ENCODE results near the gene CHST8.

Gene CHST8

GRCh38 chr19:33673258-33673875 is 51.6 kb downstream of the CHST8 start:
- no peak for DNase-seq (ENCODE audit: low spot score)
- FAIRE-seq = no peak

- no peak for DNase-seq (ENCODE audit: low spot score)
- FAIRE-seq = no peak
Observed at GRCh38 chr19:33673996-33674625, 52.4 kb downstream of the CHST8 start.

DNA sequence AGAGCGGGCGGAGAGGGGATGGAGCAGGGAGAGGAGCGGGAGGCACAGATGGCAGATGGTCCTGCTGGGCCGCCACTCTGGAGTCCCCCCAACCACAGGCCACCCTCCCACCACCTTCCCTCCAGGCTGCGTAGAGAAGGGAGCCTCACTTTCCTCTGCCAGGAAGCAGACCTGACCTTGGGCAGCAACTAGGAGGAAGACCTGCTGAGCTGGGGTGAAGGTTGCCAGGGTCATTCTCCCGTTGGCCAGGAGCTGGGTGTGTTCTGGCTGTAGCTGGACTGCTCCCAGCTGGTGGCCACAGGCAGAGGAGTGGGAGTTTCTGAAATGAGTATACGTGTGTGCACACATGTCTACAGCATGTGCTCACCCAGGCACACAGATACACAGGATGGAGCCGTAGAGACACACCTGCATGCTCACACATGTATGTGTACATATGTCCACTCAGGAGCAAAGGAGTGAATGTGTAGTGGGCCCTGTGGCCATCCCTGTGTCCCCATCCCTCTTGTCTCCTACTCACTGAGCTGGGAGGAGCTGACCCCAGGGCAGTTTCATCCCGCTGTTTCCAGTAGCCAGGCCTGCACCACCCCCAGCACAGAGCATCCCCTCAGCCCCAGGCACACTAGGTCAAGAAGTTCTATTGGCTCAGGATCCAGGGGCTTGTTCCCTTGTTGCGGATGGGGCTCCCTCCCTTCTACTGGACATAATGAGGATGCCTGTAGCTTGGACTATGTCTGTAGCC is 53.0 kb downstream of the CHST8 start:
- DNase-seq (ENCODE audit: low spot score) (no peak), FAIRE-seq (no peak)

DNA sequence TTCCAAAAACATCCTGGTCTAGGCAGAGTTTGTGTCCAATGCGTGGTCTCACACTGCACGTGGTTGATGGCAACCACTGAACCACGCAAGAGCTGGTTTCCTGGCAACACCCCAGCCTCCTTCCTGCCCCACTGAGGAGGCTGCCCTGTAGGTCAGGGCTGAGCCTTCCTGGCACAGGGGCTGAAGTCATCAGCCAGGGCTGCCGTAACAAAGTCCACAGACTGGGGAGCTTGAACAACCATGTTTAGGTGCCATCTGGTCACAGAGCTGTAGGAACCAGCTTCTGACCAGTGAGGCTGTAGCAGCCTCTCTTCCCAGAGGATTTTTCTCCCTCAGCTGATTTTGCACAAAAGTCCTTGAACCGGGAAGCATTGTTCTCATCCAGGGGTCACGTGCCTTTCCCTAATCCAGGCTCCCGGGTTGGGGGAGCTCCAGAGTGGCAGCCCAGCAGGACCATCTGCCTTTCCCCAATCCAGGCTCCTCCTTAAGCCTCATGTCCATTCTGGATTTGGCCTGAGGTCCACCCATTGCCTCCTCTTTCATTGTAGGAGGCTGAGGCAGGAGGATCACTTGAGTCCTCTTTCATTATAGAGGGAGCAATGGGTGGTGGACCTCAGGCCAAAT is 53.9 kb downstream of the CHST8 start:
- no peak for DNase-seq (ENCODE audit: low spot score)
- no peak for FAIRE-seq

- FAIRE-seq (no peak), DNase-seq (ENCODE audit: low spot score) (no peak)
Observed at GRCh38 chr19:33676999-33677665, 55.4 kb downstream of the CHST8 start.

GRCh38 chr19:33677745-33678426 is 56.1 kb downstream of the CHST8 start:
- no peak for DNase-seq (ENCODE audit: low spot score)

DNA sequence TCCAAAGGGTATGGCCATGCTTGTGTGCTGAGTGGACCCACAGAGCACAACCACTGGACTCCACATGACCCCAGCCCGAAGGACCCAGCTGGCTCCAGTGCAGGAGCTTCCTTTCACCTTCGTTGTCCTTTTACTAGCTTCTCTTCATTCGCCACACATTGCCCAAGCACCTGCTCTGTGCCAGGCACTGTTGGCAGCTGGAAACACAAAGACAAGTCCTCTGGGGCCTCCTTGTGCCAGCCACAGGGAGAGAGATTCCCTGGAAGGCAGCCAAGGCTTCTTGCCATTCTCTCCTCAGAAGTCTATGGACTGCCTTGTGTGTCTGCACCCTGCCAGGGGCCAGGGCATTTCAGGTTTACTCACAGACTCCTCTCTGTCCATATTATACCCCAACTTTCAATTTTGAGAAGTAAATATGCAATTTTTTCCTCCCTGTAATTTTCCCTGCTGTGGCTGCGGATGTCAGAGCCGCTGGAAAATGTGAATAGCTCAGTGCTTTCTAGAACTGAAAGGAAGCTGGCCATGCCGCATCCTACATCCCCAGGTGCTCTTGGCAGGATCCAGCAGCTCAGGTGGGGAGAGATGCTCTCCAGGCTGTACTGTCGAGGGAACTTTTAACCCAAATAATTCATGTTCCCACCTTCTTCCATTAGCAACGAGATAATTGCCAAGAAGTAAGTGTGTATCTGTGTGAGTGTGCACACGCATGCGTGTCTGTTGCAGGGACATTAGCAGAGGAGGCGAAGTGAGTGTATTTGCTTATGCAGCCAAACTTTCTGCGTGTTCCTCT is 57.2 kb downstream of the CHST8 start:
- DNase-seq (ENCODE audit: low spot score) = no peak
- FAIRE-seq = no peak

More at GRCh38 chr19:33677745-33678426, 56.1 kb downstream of the CHST8 start:
- FAIRE-seq = no peak

DNA sequence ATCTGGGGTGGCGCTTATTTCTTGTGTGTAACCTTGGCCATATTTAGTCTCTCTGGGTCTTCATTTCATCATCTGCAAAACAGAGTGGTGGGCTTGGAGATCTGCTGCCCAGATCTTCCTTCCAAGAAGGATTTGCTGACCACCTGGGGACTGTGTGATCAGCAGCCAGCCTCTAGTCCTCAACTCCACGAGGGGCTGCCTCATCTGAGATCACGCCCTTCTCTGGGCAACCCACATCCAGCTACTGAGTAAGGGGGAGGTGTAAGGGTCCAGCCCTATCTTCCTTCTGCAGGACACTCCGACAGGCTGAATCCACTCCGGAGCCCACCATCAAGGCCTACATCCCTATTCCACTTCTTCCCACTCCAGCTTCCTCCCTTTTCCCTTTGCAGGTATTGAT is 57.9 kb downstream of the CHST8 start:
- no peak for FAIRE-seq
- no peak for DNase-seq (ENCODE audit: low spot score)

- DNase-seq (ENCODE audit: low spot score) (no peak), FAIRE-seq (no peak)
Observed at GRCh38 chr19:33681081-33681680, 59.4 kb downstream of the CHST8 start.

- no peak for FAIRE-seq
- no peak for DNase-seq (ENCODE audit: low spot score)
Observed at GRCh38 chr19:33683881-33684537, 62.3 kb downstream of the CHST8 start.

GRCh38 chr19:33684538-33685232 is 62.9 kb downstream of the CHST8 start:
- DNase-seq (ENCODE audit: low spot score) (no peak), FAIRE-seq (no peak)

- FAIRE-seq (no peak), DNase-seq (ENCODE audit: low spot score) (no peak)
Observed at GRCh38 chr19:33685541-33685940, 63.8 kb downstream of the CHST8 start.

DNA sequence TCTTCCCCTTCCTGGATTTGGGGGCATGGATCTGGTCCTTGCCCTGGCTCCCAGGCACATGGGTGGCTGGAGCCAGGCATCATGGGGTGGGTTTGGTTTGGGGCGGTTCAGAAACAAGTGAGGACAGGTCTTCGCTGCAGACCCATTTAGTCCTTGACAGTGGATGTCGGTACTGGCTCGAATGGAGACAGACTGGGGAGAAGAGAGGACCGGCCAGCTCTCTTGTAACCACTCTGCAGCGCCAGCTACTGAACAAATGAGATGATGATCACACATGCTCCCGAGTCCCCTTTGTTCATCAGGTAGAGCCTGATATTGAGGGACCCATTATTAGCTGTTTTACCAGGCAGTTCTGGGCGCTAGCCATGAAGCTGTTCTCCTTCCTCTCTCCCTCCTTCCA is 64.5 kb downstream of the CHST8 start:
- DNase-seq (ENCODE audit: low spot score) (no peak), FAIRE-seq (no peak)

- FAIRE-seq (no peak), DNase-seq (ENCODE audit: low spot score) (no peak)
Observed at GRCh38 chr19:33686687-33687480, 65.1 kb downstream of the CHST8 start.

DNA sequence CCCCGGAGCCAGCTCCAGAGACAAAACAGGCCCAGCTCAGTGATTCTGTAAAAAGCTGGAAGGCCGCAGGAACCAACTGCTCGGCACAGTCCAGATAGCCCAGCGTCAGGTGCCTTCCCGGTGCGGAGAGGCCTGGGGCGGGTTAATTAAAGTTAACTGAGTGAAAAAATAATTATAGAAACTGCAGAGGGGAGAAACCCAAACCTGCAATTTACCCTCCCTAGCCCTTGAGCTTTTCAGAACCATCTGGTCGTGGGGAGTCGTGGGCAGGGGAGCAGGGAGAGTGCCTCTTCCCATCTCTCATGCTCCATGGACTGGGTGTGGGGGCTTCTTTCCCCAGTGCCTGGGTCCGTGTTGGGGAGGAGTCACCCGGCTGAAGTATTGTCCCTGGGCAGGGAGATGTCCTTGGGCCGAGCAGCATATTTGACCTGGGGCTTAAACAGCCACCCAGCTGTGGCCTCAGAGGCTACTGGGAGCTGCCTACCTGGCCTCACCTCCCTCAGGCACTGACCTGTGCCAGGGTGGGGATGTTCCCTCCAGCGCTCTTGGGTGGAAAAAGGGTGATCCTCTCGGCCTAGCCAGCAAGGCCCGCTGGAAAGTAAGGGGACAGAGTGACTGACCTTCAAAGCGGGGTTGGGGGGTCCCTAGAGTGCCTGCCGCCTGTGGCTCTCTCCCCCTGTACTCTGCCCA is 65.9 kb downstream of the CHST8 start:
- no peak for FAIRE-seq
- no peak for DNase-seq (ENCODE audit: low spot score)

DNA sequence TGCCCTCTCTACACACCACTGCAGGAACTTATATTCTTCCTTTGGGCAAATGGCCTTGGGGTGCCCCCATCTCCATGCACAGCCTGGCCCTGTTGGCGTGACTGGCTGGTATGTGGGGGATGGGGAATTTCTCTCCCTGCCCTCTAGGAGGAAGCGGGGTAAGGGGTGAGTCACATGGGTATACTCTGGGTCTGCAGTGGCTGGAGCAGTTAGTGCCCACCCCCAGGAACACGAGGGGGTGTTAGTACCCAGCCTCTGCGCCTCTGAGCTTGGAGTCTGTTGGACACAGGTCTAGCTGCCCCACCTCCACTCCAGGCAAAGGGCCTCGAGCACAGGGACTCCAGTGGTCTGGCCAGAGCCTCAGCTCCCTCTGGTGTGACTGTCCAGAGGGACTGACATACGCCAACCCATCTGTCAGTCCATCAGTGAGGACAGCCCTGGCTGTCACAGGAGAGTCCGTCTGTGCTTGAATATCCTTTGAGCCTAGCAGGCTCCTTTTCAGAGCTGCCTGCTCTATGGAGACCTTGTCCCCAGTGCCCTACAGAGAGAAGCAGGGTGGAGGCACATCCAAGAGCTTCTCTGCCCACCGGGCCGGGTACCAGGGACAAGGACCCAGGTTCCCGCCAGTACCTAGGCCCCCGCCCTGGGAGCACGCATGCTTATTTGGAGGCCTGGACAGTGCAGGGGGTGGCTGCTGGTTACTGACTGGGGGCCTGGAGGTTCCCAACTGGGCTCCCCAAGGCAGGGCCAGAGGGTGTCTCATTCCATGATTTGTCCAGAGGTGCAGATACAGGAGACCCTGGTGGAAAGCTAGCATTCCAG is 66.6 kb downstream of the CHST8 start:
- FAIRE-seq = no peak

More for the DNA sequence above, 66.6 kb downstream of the CHST8 start:
- no peak for DNase-seq (ENCODE audit: low spot score)

All from RCC 7860 (cell line).